OCI-LY3 (cell line): ENCODE data around the gene PTPRU.

ENCODE experiments used
- EZH2phosphoT487 ChIP-seq: fragments of 200-600 bp; shearing (Covaris generic); IDR thresholded peaks from 2 replicates; pipeline ENCODE4 v1.6.1; 2018; ENCODE audit warnings: antibody characterized with exemption, mixed run types, low read depth
- TF ChIP-seq, protein P1 (sequence below): fragments of 200-600, 300-600 bp; sonication (generic); IDR thresholded peaks from 2 replicates; pipeline ENCODE4 v1.5.1; 2014; ENCODE audit warnings: antibody characterized with exemption, low read length, low read depth

DNA sequence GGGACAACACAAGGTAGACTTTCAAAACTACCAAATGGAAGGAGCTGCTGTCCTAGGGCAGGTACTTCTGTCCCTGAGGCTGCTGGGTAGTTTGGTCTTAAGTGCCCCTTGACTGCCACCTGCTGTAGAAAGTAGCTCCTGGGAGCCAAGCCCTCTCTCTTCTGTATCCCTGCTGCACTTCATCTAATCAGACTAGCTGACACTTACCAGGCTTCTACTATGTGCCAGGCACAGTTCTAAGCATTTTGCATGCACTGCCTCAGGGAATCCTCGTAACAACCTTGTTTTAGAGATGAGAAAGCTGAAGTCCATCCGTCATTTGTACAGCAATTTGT, 38.8 kb upstream of the PTPRU start:
- TF ChIP-seq, protein P1, sequence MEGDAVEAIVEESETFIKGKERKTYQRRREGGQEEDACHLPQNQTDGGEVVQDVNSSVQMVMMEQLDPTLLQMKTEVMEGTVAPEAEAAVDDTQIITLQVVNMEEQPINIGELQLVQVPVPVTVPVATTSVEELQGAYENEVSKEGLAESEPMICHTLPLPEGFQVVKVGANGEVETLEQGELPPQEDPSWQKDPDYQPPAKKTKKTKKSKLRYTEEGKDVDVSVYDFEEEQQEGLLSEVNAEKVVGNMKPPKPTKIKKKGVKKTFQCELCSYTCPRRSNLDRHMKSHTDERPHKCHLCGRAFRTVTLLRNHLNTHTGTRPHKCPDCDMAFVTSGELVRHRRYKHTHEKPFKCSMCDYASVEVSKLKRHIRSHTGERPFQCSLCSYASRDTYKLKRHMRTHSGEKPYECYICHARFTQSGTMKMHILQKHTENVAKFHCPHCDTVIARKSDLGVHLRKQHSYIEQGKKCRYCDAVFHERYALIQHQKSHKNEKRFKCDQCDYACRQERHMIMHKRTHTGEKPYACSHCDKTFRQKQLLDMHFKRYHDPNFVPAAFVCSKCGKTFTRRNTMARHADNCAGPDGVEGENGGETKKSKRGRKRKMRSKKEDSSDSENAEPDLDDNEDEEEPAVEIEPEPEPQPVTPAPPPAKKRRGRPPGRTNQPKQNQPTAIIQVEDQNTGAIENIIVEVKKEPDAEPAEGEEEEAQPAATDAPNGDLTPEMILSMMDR, result peak; percentile 38
- TF ChIP-seq EZH2phosphoT487, result no peak
